Body of pancreas (tissue), 4 donors: ENCODE results near the gene DNAH6. TPM values are rescaled to one million over a fixed set of nuclear protein-coding genes. Genes with fewer than 3 reads are reported as not detected.

Experiments
- ATAC-seq: fragments of 150-250 bp; one replicate; pipeline ENCODE4 v1.9.1; 2016
- DNase-seq, 4 donors: peaks; one replicate each; pipeline ENCODE4 v3.0.0-alpha.2; 2019
- H3K27ac ChIP-seq, 4 donors: fragments of 200-600 bp; sonication (generic); 1 replicate in 3 of 4; 2 replicates in 1 of 4; pipeline versions ENCODE4 v1.5.1 to v1.6.1; 2016 to 2019; ENCODE audit warnings: mild to moderate bottlenecking in 1 of 4, mixed read lengths in 1 of 4, moderate library complexity in 1 of 4
- H3K27me3 ChIP-seq, 2 donors: fragments of 200-600 bp; sonication (generic); one replicate each; pipeline ENCODE4 v1.6.0; 2016; ENCODE audit warnings: mild to moderate bottlenecking in 1 of 2
- H3K36me3 ChIP-seq, 2 donors: fragments of 200-600 bp; sonication (generic); replicated peaks in 1 of 2; 2 replicates each; pipeline ENCODE4 v1.5.1; 2016; ENCODE audit warnings: low read depth in 2 of 2; ENCODE audit not compliant: insufficient read depth in 1 of 2
- H3K4me1 ChIP-seq: fragments of 200-600 bp; sonication (generic); one replicate; pipeline ENCODE4 v1.6.0; 2016
- H3K4me3 ChIP-seq, 2 donors: fragments of 200-600 bp; sonication (generic); 1 replicate in 1 of 2; 2 replicates in 1 of 2; pipeline ENCODE4 v1.5.1; 2016 to 2019
- H3K9me3 ChIP-seq, 3 donors: fragments of 200-600 bp; sonication (generic); 1 replicate in 2 of 3; 2 replicates in 1 of 3; pipeline ENCODE4 v1.5.1; 2016
- POLR2A ChIP-seq, 3 donors: fragments of 450-650 bp; IDR thresholded peaks; one replicate each; pipeline ENCODE4 v1.6.1; 2016; ENCODE audit warnings: antibody characterized with exemption in 3 of 3, mild to moderate bottlenecking in 2 of 3
- WGBS, 2 donors: methylation state at CpG; one replicate each; pipeline ENCODE4 v1.1.5; 2017; 5-methylcytosine and 5-hydroxymethylcytosine counted together
- intact Hi-C: fragments of 100-400 bp; cut with DNase I; formaldehyde crosslinking; loops from one replicate; pipeline ENCODE4 v1.15.1; 2023
- total RNA-seq, 2 donors: library from RNA; depleted of rRNA; stranded (reverse); fragments of >200 nt; gene quantifications; one replicate each; pipeline ENCODE4 v1.1.0, GENCODE V29; 2016
- TF ChIP-seq, protein P1 (sequence below), 7 experiments: fragments of 450-650 bp in 4 of 7; fragments of 200-600 bp in 3 of 7; sonication (generic) in 3 of 7; IDR thresholded peaks; one replicate each; pipeline ENCODE4 v1.5.1; 2016 to 2019; ENCODE audit warnings: antibody characterized with exemption in 7 of 7

The DNAH6 gene
- total RNA-seq, 2 donors from 2014 or later: 1.3 to 2.6 TPM

GRCh38 chr2:84492571-84492970 is 23.7 kb upstream of the DNAH6 start:
- Histone ChIP-seq H3K27ac (no peak overlapping the region), H3K9me3 (no peaks in the 10 kb centered on the region), H3K4me1 (peaks cover 7% of the 10 kb centered on the region), H3K27me3 (no peaks in the 10 kb centered on the region), H3K4me3 (no peak overlapping the region), H3K36me3 (no peaks in the 10 kb centered on the region)
- 67 to 84% methylated on average over 1 of the region's 1 CpG for WGBS, 2 donors
- TF ChIP-seq, protein P1, sequence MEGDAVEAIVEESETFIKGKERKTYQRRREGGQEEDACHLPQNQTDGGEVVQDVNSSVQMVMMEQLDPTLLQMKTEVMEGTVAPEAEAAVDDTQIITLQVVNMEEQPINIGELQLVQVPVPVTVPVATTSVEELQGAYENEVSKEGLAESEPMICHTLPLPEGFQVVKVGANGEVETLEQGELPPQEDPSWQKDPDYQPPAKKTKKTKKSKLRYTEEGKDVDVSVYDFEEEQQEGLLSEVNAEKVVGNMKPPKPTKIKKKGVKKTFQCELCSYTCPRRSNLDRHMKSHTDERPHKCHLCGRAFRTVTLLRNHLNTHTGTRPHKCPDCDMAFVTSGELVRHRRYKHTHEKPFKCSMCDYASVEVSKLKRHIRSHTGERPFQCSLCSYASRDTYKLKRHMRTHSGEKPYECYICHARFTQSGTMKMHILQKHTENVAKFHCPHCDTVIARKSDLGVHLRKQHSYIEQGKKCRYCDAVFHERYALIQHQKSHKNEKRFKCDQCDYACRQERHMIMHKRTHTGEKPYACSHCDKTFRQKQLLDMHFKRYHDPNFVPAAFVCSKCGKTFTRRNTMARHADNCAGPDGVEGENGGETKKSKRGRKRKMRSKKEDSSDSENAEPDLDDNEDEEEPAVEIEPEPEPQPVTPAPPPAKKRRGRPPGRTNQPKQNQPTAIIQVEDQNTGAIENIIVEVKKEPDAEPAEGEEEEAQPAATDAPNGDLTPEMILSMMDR (IDR thresholded peaks at IDR 0.05): no peak
- TF ChIP-seq POLR2A (IDR thresholded peaks at IDR 0.05): no peak
- DNase-seq (no peak), ATAC-seq (no peak)
- intact Hi-C loops: no loop called here

GRCh38 chr2:84493514-84493913 is 22.8 kb upstream of the DNAH6 start:
- no peaks in the 10 kb centered on the region for H3K36me3 ChIP-seq
- WGBS, 2 donors: 64 to 72% methylated on average over 5 of the region's 5 CpGs
- H3K9me3 ChIP-seq: no peaks in the 10 kb centered on the region
- TF ChIP-seq POLR2A (IDR thresholded peaks at IDR 0.05): no peak
- TF ChIP-seq, protein P1 (IDR thresholded peaks at IDR 0.05): no peak
- no peak for DNase-seq
- H3K27me3 ChIP-seq: no peaks in the 10 kb centered on the region
- no peak overlapping the region for H3K4me3 ChIP-seq
- intact Hi-C loops: no loop called here
- peaks cover 4% of the 10 kb centered on the region for H3K4me1 ChIP-seq
- ATAC-seq: no peak
- H3K27ac ChIP-seq: no peak overlapping the region

GRCh38 chr2:84494070-84494469 is 22.2 kb upstream of the DNAH6 start:
- WGBS, 2 donors: 58 to 75% methylated on average over 4 of the region's 4 CpGs

DNA sequence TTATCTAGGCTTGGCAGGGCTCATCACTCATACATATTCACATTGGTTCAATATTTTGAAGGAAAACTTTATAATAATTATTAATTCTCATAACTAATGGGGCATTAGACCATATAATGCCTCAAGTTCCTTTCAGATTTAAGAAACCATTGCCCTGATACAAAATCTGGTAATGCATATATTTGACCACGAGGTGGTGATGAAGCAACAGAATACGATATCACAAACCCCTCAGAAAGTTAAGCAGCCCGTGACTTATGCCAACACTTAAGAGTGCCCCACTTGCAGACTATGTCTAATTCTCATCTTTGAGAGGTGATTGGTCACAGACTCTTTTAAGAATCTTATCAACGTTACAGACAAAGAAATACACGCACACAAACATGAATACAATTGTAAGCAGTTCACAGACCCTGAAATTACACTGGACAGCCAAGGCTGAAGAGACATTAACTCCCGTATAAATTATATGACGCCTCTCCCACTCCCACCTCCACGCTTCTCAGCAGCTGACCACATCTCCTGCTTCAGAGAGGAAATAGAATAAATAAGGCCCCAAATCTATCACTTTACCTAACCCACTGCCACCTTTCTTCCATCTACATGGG is 20.7 kb upstream of the DNAH6 start:
- H3K4me3 ChIP-seq: no peak overlapping the region

More at GRCh38 chr2:84494070-84494469, 22.2 kb upstream of the DNAH6 start:
- Histone ChIP-seq H3K9me3 (no peaks in the 10 kb centered on the region), H3K27ac (no peak overlapping the region), H3K27me3 (no peaks in the 10 kb centered on the region), H3K4me1 (peaks cover 4% of the 10 kb centered on the region), H3K36me3 (no peaks in the 10 kb centered on the region), H3K4me3 (no peak overlapping the region)
- no peak for ATAC-seq
- TF ChIP-seq, protein P1 (IDR thresholded peaks at IDR 0.05): no peak
- no peak for TF ChIP-seq POLR2A (IDR thresholded peaks at IDR 0.05)
- intact Hi-C loops: no loop called here
- DNase-seq: no peak

More for the DNA sequence above, 20.7 kb upstream of the DNAH6 start:
- H3K36me3 ChIP-seq: no peaks in the 10 kb centered on the region
- intact Hi-C loops: loop anchor here (5.0 kb wide), 1 partner anchor 382 kb away; no protein-coding TSS in a partner anchor
- ATAC-seq (peak; percentile 78), DNase-seq (peak; percentile 17 to 39 (median 19))
- WGBS, 2 donors: 19 to 26% methylated on average over 8 of the region's 8 CpGs
- no peaks in the 10 kb centered on the region for H3K27me3 ChIP-seq
- no peak overlapping the region for H3K27ac ChIP-seq
- TF ChIP-seq, protein P1 (IDR thresholded peaks at IDR 0.05): peak; percentile 39 to 81 (median 73)
- TF ChIP-seq POLR2A (IDR thresholded peaks at IDR 0.05): no peak
- peaks cover 4% of the 10 kb centered on the region for H3K4me1 ChIP-seq
- no peaks in the 10 kb centered on the region for H3K9me3 ChIP-seq
